GM12891 (cell line): ENCODE data around the gene DNAH7. TPM values are rescaled to one million over a fixed set of nuclear protein-coding genes. Genes with fewer than 3 reads are reported as not detected.

Experiments used
- DNase-seq: peaks from one replicate; pipeline ENCODE4 v3.0.0; 2011; ENCODE audit warnings: low spot score; ENCODE audit not compliant: insufficient read length
- FAIRE-seq: peaks from 2 replicates; lab custom pipeline; 2011; peaks lifted over from hg19 to GRCh38; lab: Jason Lieb, UNC
- PAX5 ChIP-seq: IDR thresholded peaks from 2 replicates; pipeline ENCODE4 v1.6.1; 2011; ENCODE audit warnings: low read length, moderate library complexity, mild to moderate bottlenecking; ENCODE audit not compliant: insufficient read depth, severe bottlenecking
- POLR2A ChIP-seq: IDR thresholded peaks from 2 replicates; pipeline ENCODE4 v1.6.1; 2011; ENCODE audit warnings: low read depth, low read length, control low read depth
- POLR2AphosphoS5 ChIP-seq: IDR thresholded peaks from 2 replicates; pipeline ENCODE4 v1.6.1; 2011; ENCODE audit warnings: low read depth, low read length, control low read depth
- POU2F2 ChIP-seq: IDR thresholded peaks from 2 replicates; pipeline ENCODE4 v1.6.1; 2011; ENCODE audit warnings: low read depth, mild to moderate bottlenecking, control low read depth, low read length, moderate library complexity
- SPI1 ChIP-seq: IDR thresholded peaks from 2 replicates; pipeline ENCODE4 v1.6.1; 2011; ENCODE audit warnings: low read depth, low read length, control low read depth
- TAF1 ChIP-seq: IDR thresholded peaks from 2 replicates; pipeline ENCODE4 v1.6.1; 2011; ENCODE audit warnings: low read depth, low read length, control low read depth
- polyA plus RNA-seq: library from polyadenylated mRNA; unstranded; fragments of >200 nt; gene quantifications from one replicate; pipeline ENCODE4 v1.2.1, GENCODE V29; 2012; ENCODE audit warnings: low read depth, missing spikeins, inconsistent platforms; ENCODE audit not compliant: missing spikeins

DNAH7 gene
- 0.08 TPM for polyA plus RNA-seq

GRCh38 chr2:196068271-196069209, at the start of gene DNAH7:
TSS of gene DNAH7 (minus strand) at chr2:196068837. CDS start at chr2:196068711, 126 bp downstream.
- TF ChIP-seq POLR2A (peak; percentile 21; the same call in 1 of the 2 replicates), TAF1 (no peak), POLR2AphosphoS5 (no peak), POU2F2 (peak; percentile 61; the same call in 1 of the 2 replicates), SPI1 (0 out of 2 replicates have a peak, but pooled peaks have one; percentile 4), PAX5 (no peak)
- FAIRE-seq (peak; percentile 97), DNase-seq (peak; percentile 72)

- no peak for FAIRE-seq
- DNase-seq: no peak
- TF ChIP-seq POU2F2: no peak
- no peak for TF ChIP-seq PAX5
- TF ChIP-seq POLR2AphosphoS5: no peak
- TF ChIP-seq POLR2A: no peak
- TF ChIP-seq SPI1: no peak
- no peak for TF ChIP-seq TAF1
Observed at GRCh38 chr2:196117214-196117705, 48.6 kb upstream of the DNAH7 start.

GRCh38 chr2:196113061-196113974, 44.7 kb upstream of the DNAH7 start:
- no peak for DNase-seq
- no peak for FAIRE-seq

GRCh38 chr2:196112418-196113034, 43.9 kb upstream of the DNAH7 start:
- FAIRE-seq: peak; percentile 63
- no peak for TF ChIP-seq POLR2AphosphoS5
- no peak for TF ChIP-seq PAX5
- TF ChIP-seq POLR2A: no peak
- TF ChIP-seq POU2F2: no peak
- no peak for TF ChIP-seq SPI1
- DNase-seq: no peak

More at GRCh38 chr2:196113061-196113974, 44.7 kb upstream of the DNAH7 start:
- TF ChIP-seq POU2F2: no peak
- no peak for TF ChIP-seq PAX5
- TF ChIP-seq POLR2AphosphoS5: no peak
- no peak for TF ChIP-seq SPI1
- no peak for TF ChIP-seq POLR2A
- TF ChIP-seq TAF1: no peak

- TF ChIP-seq SPI1 (no peak), POU2F2 (no peak), PAX5 (no peak), POLR2AphosphoS5 (no peak)
- DNase-seq (no peak), FAIRE-seq (peak; percentile 75)
Observed at GRCh38 chr2:196108604-196109003, 40.0 kb upstream of the DNAH7 start.

GRCh38 chr2:196105951-196106350, 37.3 kb upstream of the DNAH7 start:
- TF ChIP-seq POLR2AphosphoS5 (no peak), SPI1 (no peak), PAX5 (no peak), POLR2A (no peak), TAF1 (no peak), POU2F2 (no peak)
- DNase-seq (no peak), FAIRE-seq (peak; percentile 48)

- DNase-seq: no peak
- peak; percentile 31 for FAIRE-seq
- TF ChIP-seq SPI1 (no peak), POLR2A (no peak), PAX5 (no peak), TAF1 (no peak), POU2F2 (no peak)
Observed at GRCh38 chr2:196104066-196104465, 35.4 kb upstream of the DNAH7 start.

- TF ChIP-seq POU2F2 (no peak), SPI1 (no peak), TAF1 (no peak), POLR2AphosphoS5 (no peak), POLR2A (no peak), PAX5 (no peak)
- FAIRE-seq (peak; percentile 69), DNase-seq (no peak)
Observed at GRCh38 chr2:196103626-196104025, 35.0 kb upstream of the DNAH7 start.
